HG02943 (cell line): ENCODE data around the gene RPUSD1.
A peak's percentile ranks its signal among the peaks of the same experiment; 100 is the strongest.

Experiments
- ATAC-seq: cut with Tn5 transposase; IDR thresholded peaks from one replicate; pipeline ENCODE4 v1.9.1; 2021; ENCODE audit warnings: mild to moderate bottlenecking, low read depth, moderate library complexity; ENCODE audit not compliant: unreplicated experiment

Gene RPUSD1

GRCh38 chr16:799948-800833 is 12.0 kb upstream of the RPUSD1 start, which contains the start of gene GNG13:
TSS of gene GNG13 (minus strand) at chr16:800734. CDS start at chr16:799077, 1,657 bp downstream.
- ATAC-seq: no peak

GRCh38 chr16:799111-799947 is 11.1 kb upstream of the RPUSD1 start:
- ATAC-seq: no peak

- no peak for ATAC-seq
These were observed 10.5 kb upstream of the RPUSD1 start for GRCh38 chr16:798666-799065.

GRCh38 chr16:797686-798085 is 9.5 kb upstream of the RPUSD1 start:
- ATAC-seq: no peak

- ATAC-seq: no peak
These were observed 8.9 kb upstream of the RPUSD1 start for GRCh38 chr16:797120-797420.

- no peak for ATAC-seq
These were observed 8.3 kb upstream of the RPUSD1 start for GRCh38 chr16:796296-797119.

GRCh38 chr16:795580-796229 is 7.5 kb upstream of the RPUSD1 start:
- ATAC-seq: no peak

GRCh38 chr16:794853-795466 is 6.8 kb upstream of the RPUSD1 start:
- ATAC-seq: no peak

- no peak for ATAC-seq
These were observed 6.1 kb upstream of the RPUSD1 start for GRCh38 chr16:794091-794822.

- ATAC-seq: no peak
These were observed 5.2 kb upstream of the RPUSD1 start for GRCh38 chr16:793414-793813.

- ATAC-seq: no peak
These were observed 4.2 kb upstream of the RPUSD1 start for GRCh38 chr16:792221-792995.

- ATAC-seq: no peak
These were observed 3.0 kb upstream of the RPUSD1 start for GRCh38 chr16:791131-791530.

- no peak for ATAC-seq
These were observed 1.9 kb upstream of the RPUSD1 start for GRCh38 chr16:790086-790485.

- no peak for ATAC-seq
These were observed 1.1 kb upstream of the RPUSD1 start for GRCh38 chr16:789191-789850.

GRCh38 chr16:788399-789126 is 382 bp upstream of the RPUSD1 start, which contains the start of gene CHTF18:
TSS of gene CHTF18 (plus strand) at chr16:788620. CDS start at chr16:788685, 65 bp downstream.
- ATAC-seq: peak; percentile 65

GRCh38 chr16:787321-787966 is 737 bp downstream of the RPUSD1 start:
- ATAC-seq: no peak
